ENCODE results near the gene ANKRA2. TPM values are rescaled to one million over a fixed set of nuclear protein-coding genes. Genes with fewer than 3 reads are reported as not detected.
"Not testable (repeated sequence)": the region's sequence is repeated elsewhere in the genome, so short reads cannot be mapped to it uniquely, and the experiment has no call there.

Gene ANKRA2
- total RNA-seq, 1 donor from 2014 or later = 22.9 TPM

DNA sequence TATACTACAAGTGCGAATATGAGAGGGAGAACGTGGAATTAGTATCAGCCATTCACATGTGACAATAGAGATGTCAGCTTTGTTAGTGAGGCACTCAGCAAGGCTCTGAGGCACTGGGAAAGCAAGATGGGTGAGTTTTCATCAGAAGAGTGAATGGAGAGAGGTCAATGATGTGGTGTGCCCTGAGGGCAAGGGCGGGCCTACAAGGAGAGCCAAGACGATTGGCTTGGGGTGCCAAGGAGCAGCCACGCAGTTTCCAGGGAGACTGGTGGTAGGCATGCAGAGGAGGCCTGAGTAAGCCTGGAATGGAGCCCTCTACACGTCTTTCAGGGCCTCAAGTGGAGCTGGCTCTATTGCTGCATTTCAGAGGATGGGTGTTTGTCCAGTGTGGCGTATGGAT, 42.5 kb downstream of the ANKRA2 start:
- no peak for DNase-seq
- H3K27ac Mint-ChIP-seq = no peak overlapping the region
- H3K4me3 Mint-ChIP-seq = no peak overlapping the region
- H3K4me1 Mint-ChIP-seq = peaks cover 4% of the 10 kb centered on the region
- H3K9me3 Mint-ChIP-seq = no peaks in the 10 kb centered on the region
- TF ChIP-seq, protein P1, sequence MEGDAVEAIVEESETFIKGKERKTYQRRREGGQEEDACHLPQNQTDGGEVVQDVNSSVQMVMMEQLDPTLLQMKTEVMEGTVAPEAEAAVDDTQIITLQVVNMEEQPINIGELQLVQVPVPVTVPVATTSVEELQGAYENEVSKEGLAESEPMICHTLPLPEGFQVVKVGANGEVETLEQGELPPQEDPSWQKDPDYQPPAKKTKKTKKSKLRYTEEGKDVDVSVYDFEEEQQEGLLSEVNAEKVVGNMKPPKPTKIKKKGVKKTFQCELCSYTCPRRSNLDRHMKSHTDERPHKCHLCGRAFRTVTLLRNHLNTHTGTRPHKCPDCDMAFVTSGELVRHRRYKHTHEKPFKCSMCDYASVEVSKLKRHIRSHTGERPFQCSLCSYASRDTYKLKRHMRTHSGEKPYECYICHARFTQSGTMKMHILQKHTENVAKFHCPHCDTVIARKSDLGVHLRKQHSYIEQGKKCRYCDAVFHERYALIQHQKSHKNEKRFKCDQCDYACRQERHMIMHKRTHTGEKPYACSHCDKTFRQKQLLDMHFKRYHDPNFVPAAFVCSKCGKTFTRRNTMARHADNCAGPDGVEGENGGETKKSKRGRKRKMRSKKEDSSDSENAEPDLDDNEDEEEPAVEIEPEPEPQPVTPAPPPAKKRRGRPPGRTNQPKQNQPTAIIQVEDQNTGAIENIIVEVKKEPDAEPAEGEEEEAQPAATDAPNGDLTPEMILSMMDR (IDR thresholded peaks at IDR 0.05) = no peak
- ChIA-PET CTCF (interaction anchor here (6.6 kb wide), 1 partner anchor 15 kb away, joined by 38 read pairs; no protein-coding TSS in a partner anchor), POLR2A (no interaction called here)
- ATAC-seq (ENCODE audit: low read depth) = no peak
- intact Hi-C loops (cut with micrococcal nuclease) = no loop called here
- no peaks in the 10 kb centered on the region for H3K27me3 Mint-ChIP-seq
- H3K36me3 Mint-ChIP-seq (ENCODE audit: low read depth) = no peaks in the 10 kb centered on the region

DNA sequence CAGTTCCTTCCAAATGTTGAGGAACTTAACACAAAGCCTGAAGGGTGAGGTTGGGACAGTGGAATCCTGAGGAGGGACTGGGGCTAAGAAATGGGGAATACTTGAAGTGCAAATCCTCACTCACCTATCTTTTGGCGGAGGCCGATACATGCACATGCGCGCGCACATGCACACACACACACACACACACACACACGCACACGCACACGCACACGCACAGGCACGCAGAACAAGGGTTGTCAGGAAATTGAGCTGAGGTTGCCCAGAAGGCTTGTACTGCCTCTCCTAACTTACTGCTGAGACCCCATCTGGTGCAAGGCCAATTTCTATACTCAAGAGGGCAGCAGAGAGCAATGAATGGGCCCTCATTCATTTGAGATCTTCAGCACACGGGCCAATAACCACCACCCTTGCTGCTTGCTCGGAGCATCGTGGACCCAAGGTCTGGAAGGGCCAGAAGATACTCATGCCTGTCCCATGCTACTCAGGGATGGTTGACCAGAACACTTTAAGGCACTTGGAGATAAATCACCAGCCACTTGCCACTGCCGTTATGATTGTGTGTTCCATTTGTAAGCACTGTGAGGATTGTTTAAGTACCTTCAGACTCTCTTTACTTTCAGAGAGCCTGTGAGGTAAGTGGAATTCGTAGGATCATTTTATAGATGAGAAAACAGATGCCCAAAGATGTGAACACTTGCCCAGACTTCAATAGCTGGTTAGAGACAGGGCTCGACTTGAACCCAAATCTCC, 45.7 kb downstream of the ANKRA2 start:
- DNase-seq (peak; percentile 21), ATAC-seq (ENCODE audit: low read depth) (peak; percentile 99)
- Mint-ChIP-seq H3K4me1 (peaks cover 4% of the 10 kb centered on the region), H3K9me3 (no peaks in the 10 kb centered on the region), H3K4me3 (no peak overlapping the region), H3K27me3 (no peaks in the 10 kb centered on the region), H3K27ac (no peak overlapping the region), H3K36me3 (ENCODE audit: low read depth) (no peaks in the 10 kb centered on the region)
- CTCF ChIA-PET = interaction anchor here (0.7 to 6.6 kb wide), 3 partner anchors 8 to 21 kb away, joined by 3 to 38 read pairs (median 9); no protein-coding TSS in a partner anchor
- intact Hi-C loops (cut with micrococcal nuclease) = loop anchor here (1.0 to 2.0 kb wide), 5 partner anchors 17 to 272 kb away; partner anchors contain the start of genes ANKRA2, BTF3 and UTP15
- TF ChIP-seq, protein P1 (IDR thresholded peaks at IDR 0.05) = no peak
- POLR2A ChIA-PET = interaction anchor here (2.2 kb wide), 1 partner anchor 21 kb away, joined by 8 read pairs; the partner anchor contains the start of gene BTF3

DNA sequence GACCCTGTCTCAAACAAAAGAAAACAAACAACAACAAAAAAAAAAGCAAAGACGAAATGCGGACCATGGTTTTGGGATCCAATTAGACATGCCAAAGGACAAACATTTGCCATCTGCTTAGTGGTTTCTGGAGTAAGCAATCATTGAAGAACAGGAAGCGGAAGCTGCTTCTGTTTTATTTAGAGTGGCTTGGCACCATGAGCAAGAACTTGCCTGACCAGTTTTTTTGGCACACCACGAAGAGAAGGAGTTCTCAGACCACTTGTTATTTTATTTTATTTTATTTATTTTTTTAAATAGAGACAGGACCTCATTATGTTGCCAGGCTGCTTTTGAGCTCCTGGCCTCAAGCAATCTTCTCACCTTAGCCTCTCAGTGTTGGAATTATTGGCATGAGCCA, 50.2 kb downstream of the ANKRA2 start:
- Mint-ChIP-seq H3K36me3 (ENCODE audit: low read depth) (no peaks in the 10 kb centered on the region), H3K27me3 (no peaks in the 10 kb centered on the region), H3K27ac (no peak overlapping the region), H3K9me3 (no peaks in the 10 kb centered on the region), H3K4me1 (peaks cover 4% of the 10 kb centered on the region), H3K4me3 (no peak overlapping the region)
- TF ChIP-seq, protein P1 (IDR thresholded peaks at IDR 0.05) = no peak
- intact Hi-C loops (cut with micrococcal nuclease) = no loop called here
- DNase-seq (no peak), ATAC-seq (ENCODE audit: low read depth) (no peak)
- CTCF ChIA-PET = no interaction called here
- POLR2A ChIA-PET = no interaction called here

DNA sequence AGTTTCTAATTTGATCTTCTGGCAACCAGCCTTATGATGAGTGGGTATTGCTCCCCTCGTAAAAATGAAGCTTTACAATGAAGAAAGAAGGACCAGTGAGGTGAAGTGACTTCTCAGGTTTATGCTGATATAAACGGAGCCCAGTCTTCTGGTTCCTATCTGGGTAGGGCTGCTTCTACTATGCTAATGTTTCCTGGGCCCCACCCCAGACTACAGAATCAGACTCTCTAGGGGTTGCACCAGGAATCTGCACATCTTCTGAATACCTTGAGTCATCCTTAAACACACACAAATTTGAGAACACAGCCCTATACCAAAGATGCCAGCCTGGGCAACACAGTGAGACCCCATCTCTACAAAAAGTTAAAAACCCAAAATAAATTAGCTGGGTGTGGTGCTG, 51.0 kb downstream of the ANKRA2 start:
- DNase-seq = no peak
- Mint-ChIP-seq H3K9me3 (no peaks in the 10 kb centered on the region), H3K27ac (no peak overlapping the region), H3K4me1 (peaks cover 2% of the 10 kb centered on the region), H3K4me3 (no peak overlapping the region), H3K27me3 (no peaks in the 10 kb centered on the region), H3K36me3 (ENCODE audit: low read depth) (no peaks in the 10 kb centered on the region)
- ATAC-seq (ENCODE audit: low read depth) = no peak
- ChIA-PET POLR2A (no interaction called here), CTCF (no interaction called here)
- intact Hi-C loops (cut with micrococcal nuclease) = no loop called here
- TF ChIP-seq, protein P1 (IDR thresholded peaks at IDR 0.05) = no peak

DNA sequence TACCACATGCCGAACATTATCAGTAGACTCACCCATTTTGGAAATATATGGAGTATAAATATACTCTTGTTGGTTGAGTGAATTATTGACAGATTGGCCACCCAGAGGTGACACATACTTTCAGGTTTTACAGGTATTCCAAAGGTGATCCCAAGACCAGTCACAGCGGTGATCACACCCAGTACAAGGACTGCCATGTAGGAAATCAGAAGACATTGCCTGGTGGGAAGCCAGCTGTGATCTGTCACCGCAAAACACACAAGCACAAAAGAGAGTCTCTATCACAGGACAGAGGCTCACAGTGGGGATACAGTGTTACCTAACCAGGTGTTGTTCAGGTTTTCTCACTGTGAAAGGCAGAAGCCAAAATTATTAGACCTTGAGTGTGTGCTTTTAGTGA, 51.4 kb downstream of the ANKRA2 start:
- H3K9me3 Mint-ChIP-seq = no peaks in the 10 kb centered on the region
- TF ChIP-seq, protein P1 (IDR thresholded peaks at IDR 0.05) = no peak
- no peak overlapping the region for H3K4me3 Mint-ChIP-seq
- ChIA-PET CTCF (no interaction called here), POLR2A (no interaction called here)
- H3K27ac Mint-ChIP-seq = no peak overlapping the region
- H3K36me3 Mint-ChIP-seq (ENCODE audit: low read depth) = peaks cover 2% of the 10 kb centered on the region
- ATAC-seq (ENCODE audit: low read depth) (no peak), DNase-seq (no peak)
- intact Hi-C loops (cut with micrococcal nuclease) = no loop called here
- H3K4me1 Mint-ChIP-seq = no peaks in the 10 kb centered on the region
- H3K27me3 Mint-ChIP-seq = no peaks in the 10 kb centered on the region

DNA sequence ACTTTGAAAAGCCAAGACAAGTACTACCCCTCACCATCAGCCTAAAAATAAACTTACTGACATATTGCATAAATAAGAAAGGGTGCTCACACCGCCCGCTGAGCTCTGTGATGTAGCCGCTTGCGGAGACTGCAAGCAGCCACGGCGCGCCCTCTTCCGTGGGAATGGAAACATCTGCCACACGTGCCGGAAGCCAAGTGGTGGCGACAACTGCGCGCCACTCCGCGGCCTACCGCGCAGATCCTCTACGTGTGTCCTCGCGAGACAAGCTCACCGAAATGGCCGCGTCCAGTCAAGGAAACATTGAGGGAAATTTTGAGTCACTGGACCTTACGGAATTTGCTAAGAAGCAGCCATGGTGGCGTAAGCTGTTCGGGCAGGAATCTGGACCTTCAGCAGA, 56.9 kb downstream of the ANKRA2 start:
- H3K27me3 Mint-ChIP-seq; H3K27ac Mint-ChIP-seq; CTCF ChIA-PET; DNase-seq; H3K4me1 Mint-ChIP-seq; intact Hi-C loops (cut with micrococcal nuclease); H3K9me3 Mint-ChIP-seq; POLR2A ChIA-PET; H3K4me3 Mint-ChIP-seq: not testable (repeated sequence)
- H3K36me3 Mint-ChIP-seq (ENCODE audit: low read depth) = peaks cover 40% of the 10 kb centered on the region
- ATAC-seq (ENCODE audit: low read depth) = peak; percentile 75

All from activated B cell treated with CpG ODN at 0.5 μM for 24 hours (primary cell).